ACHN (cell line): ENCODE measurements around the gene HIVEP2.

ENCODE experiments used
- DNase-seq: peaks from one replicate; pipeline ENCODE4 v3.0.0-alpha.2; 2015
- in situ Hi-C: cut with HindIII; loops from 2 replicates; pipeline ENCODE4 v1.10.0; 2017; ENCODE audit warnings: low sequenced_read_pairs, low pct_ligation_motif_present, low pct_unique_long_range_greater_than_20kb

Gene HIVEP2

DNA sequence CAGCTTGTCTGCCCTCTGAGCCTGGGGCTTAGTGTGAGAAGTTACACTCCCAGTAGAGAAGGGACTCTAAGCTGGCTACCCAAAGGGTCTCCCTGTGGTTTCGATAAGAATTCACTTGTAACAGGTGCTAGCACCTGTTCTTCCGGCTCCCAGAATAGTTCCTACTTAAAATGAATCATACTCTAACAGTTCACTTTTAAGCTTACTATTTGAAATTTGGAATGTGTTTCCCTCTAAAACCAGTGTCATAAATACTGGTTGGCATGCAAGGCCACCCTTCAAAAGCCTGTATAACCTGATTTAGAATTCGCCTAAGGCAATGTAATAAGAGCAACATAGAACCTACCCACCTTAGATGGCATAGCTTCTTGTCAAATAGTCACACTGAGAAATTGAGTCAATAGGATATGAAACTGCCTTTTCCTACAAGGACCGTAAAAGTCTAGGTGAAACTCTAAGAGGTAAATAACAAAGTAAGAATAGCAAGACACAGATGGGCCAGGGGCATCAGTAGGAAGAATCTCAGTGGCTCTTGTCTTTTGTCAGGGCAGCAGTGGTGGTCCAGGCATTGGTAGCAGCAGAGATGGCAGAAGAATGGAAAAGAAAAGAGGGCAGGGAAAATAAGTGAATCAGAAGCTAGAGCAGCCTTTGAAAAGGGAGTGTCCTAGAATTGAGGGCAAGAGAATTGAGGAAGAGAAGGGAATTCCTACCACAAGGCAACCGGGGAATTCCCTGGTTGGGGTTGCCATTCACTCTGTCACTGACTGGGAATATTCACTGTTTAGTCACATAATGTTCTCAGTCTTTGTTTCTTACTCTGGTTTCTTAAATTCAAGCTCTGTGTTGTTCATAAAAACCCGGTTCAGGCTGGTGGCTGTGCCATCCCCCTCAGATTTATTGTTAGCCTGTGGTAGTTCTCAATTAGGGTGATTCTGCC is 91.5 kb downstream of the HIVEP2 start:
- in situ Hi-C loops, result no loop called here
- no peak for DNase-seq

DNA sequence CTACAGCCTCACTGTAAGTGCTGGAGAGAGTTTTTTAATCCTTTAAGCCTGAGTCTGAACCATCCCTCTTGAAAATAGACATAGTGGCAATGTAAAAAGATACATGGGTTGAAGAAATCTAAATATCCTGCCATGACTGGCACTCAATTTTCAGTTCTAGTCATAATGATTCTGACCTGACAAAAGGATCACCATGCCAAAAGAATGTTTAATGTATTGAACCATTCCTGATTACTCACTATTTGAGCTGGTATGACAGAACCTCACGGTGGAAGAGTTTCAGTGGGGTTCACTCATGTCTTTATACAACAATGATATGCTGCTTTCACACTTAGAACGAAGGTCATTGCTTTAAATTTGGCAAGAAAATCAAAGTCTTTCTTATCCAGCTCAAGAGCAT is 93.4 kb downstream of the HIVEP2 start:
- DNase-seq, result no peak
- in situ Hi-C loops, result no loop called here

DNA sequence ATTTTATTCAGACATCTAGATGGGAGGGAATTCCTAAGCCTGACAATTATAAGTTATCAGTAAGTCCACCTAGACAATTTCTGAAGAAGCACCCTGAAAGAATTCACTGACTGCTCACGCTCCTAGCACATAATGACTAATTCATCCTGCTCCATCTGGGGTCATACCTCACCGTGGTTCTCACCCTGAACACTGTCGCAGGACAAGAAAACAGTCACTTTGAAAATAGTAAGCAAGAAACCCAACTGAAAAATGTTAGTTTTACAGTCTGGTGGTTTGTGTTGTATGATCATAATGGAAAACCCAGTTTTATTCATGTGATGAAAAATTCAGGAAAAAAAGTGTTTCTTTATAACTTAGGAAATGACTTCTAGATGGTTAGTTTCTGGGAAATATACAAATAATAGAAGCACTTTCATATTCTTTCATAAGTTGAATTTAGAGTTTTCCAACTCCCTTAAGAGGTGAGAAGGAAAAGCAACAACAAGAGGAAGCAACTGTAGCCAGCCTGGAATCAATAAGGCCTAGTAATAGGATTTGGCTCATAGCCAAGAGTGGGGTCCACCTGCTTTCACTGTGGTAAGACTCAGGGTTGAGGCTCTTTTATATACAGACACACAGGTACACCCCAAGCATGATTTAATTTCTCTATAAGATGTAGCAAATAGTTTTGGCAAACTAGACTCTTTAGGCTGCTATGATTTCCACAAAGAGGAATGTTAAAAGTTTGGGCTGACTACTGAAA is 94.1 kb downstream of the HIVEP2 start:
- in situ Hi-C loops, result no loop called here
- peak; percentile 43 for DNase-seq

DNA sequence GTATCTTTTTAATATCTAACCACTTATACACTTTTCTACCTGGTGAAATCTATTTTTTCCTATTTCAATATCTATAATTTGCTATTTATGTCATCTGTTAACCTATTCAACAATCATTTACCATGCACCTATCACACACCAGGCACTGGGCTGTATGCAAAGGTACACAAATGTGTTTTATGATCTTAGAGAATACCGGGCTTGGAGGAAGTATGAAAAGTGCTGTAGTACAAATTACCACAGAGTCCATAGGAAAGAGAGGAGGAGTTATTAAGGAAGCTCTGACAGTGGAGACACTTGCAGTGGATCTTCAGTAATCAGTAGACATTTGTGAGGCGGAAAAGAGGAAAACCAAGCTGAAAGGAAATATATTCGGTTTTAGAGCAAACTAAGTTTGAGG is 96.0 kb downstream of the HIVEP2 start:
- in situ Hi-C loops, result no loop called here
- DNase-seq, result no peak

DNA sequence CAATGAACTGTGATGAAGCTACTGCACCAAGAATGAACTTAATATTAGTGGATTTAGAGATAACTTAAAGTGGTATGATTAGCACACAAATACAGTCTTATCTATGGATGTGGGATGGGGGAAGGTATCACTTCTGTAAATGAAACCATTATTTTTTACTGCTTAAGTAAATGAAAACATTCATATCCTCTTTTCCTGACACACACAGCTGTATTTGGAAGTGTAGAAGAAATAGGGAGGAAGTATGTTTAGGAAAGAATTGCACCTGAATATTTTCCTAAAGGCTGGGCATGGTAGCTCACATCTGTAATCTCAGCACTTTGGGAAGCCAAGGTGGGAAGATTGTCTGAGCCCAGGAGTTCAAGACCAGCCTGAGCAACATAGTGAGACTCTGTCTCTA is 96.8 kb downstream of the HIVEP2 start:
- in situ Hi-C loops, result no loop called here
- no peak for DNase-seq

DNA sequence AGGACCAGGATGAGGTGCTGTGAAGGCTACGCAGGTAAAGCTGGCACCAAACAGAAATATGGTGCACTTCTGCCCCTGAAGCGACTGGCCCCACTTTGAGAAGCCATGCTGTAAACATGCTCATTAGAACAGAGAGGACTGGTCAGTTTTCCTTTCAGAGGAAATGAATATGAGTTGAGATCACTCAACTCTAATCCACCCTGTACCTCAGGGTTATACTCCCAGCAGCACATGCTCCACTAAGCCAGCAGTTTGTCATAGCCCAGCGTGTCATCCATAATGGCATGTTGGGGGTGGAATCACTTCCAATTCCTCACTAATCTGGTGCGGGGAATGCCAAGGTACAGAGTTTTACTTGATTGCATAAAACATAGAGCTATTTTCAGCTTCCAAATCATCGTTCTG is 98.1 kb downstream of the HIVEP2 start:
- in situ Hi-C loops, result no loop called here
- DNase-seq, result peak; percentile 82

DNA sequence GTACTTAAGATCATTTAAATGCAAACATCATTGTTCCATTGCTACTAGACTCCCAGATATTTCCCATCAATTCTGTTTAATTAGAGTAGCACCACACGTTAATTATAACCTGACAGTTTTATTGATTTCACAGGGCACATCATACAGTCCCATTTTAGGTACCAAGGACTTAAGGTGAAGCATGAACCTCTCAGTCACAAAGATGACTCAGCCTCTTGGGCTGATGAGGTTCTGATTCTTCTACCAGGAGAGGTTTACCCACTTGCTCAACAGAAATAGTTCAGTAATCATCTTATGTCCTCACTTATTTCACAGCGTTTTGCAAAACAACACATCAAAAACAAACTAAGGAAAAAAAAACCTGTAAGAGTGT is 98.5 kb downstream of the HIVEP2 start:
- in situ Hi-C loops, result no loop called here
- peak; percentile 30 for DNase-seq

DNA sequence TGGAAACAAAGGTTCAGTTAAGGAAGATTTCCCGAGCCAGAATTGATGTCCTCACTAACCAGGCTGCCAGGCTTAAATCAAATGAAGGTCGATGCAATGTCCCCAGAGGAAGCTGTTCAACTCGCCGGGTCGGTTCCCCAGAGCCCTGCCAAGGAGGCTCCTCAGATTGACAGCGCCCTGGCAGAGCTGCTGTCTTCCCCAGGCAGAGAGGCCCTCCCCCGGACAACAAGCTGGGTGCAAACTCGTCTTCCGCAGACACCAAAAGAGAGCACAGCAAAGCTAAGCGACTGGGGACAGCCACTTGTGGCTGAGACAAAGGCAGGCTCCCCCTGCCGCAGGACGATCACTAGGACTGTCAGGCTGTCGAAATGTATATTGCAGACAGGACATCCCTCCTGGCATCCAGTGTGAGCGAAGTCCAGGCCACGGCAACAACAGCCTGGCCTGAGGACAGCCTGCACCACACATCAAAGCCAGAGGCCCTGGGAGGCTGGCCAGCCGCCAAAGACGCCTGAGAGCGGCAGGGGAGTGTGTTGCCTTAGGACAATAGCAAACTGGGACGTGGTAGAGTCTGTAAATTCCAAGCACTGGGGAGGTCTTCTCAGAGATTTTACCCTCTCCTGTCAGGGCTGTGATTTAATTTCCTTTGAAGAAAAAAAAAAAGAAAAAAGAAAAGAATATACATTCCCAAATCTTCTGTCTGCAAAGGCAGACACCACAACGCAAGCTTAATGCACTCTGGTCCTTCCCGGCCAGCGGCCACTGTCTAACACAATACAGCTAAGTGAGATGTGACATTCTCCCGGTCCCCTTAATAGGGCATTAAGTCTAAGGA is 99.1 kb downstream of the HIVEP2 start:
- in situ Hi-C loops, result no loop called here
- DNase-seq, result peak; percentile 80

DNA sequence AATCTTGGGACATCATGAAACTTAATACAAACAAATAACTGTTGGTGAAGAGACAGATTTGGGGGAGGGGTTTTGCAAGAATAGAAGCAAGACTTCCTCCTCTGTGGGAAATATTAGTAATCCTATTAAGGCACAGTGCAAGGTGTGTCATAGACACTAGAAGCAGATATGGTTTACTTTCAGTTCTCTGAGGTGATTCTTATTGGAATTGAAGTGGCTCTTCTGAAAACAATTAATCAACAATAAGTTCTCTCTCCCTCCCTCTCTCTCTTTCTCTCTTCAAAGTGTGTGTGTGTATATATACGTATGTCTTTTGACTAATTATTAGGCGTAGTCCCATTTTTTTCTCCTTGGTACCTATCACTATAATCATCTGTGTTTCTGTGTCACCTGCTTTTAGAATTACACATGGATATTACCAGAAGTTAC is 99.8 kb downstream of the HIVEP2 start:
- in situ Hi-C loops, result no loop called here
- peak; percentile 46 for DNase-seq

DNA sequence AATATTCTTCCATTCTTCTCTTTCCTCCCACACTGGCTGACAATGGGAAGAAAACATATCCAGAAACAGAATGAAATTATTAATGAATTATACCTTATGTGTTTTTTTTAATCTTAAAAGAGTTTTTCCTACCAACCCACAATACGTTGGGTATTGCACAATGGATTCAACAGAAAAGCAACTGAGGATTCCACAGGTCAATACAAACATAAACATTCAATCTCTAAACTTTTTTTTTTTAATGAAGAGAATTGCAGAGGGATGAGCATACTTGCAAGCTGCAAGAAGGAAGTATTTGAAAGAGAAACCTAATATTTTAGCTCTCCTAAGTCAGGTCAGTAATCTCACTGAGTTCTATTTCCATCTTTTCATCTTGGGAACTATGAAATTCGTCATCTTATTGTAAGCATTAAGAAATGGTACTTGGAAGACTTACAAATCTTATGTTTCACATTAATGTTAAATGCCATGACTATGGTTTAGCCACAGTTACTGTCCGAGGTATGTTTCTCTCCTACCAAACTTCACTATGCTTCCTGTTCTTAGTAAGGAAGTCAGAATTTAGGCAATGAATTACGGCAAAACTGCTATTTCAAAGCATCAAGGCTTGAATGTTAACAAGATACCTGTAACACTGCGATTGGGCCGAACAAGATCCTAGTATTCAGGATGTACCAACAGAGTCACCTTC is 100.8 kb downstream of the HIVEP2 start:
- in situ Hi-C loops, result no loop called here
- DNase-seq, result peak; percentile 29

DNA sequence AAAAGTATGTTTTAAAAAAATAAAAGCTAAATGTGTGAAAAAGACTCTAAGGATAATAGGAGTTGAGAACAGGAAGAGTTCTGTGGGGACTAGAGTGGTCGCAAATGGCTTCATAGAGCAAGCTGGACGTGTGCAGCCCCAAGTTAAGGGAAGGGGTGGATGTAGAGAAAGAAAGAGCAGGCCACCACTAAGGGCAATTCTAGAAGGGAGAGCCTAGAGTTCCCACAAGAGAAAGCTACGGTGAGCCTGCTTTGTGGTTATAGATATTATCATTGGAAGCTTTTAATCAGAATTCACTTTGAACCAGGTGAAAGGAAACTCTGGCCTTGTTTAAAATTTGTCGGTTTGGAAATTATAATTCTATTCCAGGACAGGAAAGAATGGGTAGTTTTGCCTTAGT is 101.6 kb downstream of the HIVEP2 start:
- DNase-seq, result peak; percentile 30
- in situ Hi-C loops, result no loop called here

DNA sequence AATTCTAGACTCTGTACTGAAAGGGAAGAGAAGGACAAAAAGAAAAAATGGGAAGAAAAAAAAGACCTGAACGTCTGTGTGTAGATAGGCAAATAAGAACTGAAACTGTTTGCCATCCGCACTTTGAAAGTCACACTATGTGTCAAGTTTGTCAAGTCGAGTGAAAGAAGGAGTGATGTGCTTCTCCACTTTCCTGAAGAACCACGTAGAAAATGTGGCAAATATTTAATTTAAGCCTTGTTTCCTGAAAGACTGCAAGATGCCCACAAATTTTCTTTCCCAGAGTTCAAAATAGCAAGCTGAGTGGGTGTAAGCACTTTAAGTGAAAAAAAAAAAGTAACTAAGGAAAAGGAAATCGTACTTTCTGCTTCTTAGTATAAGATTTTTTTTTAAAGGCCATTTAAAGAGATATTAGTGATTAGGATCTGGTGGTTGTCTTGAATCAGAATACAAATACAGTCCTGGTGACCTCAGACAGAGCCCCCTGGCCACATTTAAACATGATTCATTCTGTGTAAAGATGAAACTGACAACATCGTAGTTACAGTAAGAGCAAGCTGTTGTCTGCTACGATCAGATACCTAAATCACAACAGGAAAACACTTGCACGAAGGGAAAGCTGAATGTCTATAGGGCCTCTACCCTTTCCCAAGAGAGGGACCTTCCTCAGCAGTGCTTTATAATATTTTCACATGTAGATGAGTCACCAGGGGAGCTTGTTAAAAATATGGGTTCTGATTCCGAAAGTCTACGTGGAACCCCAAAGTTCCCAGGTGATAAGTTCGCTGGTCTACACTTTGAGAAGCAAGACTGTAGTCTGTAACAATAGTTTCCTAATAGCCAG is 102.3 kb downstream of the HIVEP2 start:
- in situ Hi-C loops, result no loop called here
- peak; percentile 45 for DNase-seq

DNA sequence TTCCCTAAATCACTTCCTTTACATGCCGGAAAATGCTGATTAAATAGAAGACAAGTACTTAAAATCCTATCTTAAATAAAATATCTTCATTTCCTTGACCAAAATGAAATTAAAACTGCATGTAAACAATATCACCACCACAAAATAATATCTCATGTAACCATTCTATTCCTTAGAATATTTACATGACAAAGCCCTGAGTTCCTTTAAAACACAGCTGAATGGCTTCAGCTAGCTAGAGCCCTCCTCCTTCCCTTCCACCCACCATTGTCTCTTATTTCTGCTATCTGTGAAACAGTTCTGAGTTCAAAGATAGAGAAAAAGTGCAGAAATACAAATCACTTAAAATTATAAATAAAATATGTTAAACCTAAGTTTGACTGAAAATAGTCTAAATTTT is 103.1 kb downstream of the HIVEP2 start:
- in situ Hi-C loops, result no loop called here
- no peak for DNase-seq

DNA sequence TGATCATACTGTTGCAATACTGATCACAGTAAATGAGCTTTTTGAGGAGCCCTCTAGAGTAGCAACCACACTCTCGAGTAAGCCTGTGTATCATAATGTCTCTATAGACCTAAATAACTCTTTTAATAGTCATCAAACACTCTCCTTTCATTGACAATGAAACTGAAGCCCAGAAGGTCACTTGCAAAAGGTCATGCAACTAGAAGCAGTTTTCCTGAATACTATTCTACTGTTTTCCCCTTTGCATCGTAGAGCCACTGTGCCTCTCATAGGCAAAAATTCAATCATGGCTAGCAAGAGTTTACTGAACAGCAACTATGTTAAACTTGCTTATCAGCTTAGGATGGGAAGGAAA is 105.3 kb downstream of the HIVEP2 start:
- no peak for DNase-seq
- in situ Hi-C loops, result no loop called here

DNA sequence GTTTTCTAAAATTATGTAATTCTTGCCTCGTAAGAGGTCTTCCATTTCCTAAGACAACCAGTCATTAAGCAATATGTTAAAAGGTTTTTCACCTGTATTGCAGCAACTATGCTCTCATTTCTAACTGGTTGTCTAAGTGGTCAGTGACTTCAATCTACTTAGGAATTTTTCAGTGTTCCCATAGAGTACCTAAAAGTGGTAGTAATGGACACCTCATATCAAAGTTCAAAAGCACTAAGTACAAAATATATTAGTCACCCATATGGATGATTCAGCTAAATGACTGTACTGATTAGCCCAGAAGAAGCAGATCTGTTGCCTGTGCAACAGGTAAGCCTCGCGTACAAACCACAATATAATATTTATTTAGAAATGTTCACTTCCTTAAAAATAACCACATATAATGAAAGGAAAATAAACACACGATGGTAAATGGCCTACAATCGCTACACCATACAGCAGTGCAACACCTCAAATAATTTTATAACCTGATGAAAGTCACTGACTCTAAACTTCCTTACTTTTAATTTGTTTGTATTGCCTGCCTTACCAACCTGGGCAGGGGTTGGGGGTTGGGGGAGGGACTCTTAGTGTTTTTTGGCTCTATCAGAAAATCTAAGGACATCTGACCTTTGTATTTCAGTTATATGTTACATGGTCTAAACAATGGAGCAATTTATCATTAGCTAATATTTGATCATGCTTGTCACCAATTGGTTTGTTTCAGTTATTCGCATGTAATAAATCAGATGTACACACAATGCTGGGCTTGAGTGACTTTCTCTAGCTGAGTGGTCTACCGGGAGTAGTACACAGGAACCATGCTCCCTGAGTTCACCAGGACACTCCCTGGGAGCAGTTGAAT is 105.9 kb downstream of the HIVEP2 start:
- peak; percentile 63 for DNase-seq

DNA sequence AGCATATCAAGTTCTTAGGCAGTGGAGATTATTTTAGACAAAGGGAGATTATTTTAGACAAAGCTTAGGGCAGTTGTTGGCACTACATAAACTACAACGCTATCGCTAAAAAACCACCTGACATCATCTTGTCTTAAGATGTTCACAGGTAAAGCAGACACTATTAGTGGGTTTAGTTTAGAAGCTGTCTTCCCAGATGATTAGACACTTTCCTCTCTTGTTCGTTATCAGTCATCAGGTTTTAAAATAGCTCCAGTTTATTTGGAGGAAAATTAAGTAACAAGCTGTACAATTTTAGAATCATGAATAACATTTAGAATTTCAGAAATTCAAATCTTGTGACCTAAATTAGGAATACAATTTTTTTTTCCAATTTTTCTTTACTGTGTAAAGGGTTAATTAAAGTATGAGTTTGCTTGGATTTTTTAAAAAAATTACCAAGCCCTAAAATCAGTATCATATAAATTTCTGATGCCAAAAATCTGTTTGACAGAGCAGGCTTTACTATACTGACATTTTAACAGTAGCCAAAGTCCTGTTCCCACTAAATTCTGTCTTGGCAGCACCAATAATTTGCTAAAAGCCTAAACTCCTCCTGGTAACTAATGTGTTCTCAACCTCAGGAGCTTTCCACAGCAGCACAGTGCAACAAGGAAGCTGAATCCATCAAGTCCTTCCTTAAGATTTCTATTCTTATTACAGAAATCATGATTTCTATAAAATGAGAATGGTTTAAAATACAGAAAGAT is 109.0 kb downstream of the HIVEP2 start:
- no peak for DNase-seq
- in situ Hi-C loops, result no loop called here

More for the DNA sequence above, 105.9 kb downstream of the HIVEP2 start:
- in situ Hi-C loops, result no loop called here
